WTC11 (cell line): ENCODE data around the gene BLOC1S3.

Source experiments
- CTCF ChIP-seq: fragments of 200-600 bp; IDR thresholded peaks from 2 replicates; pipeline ENCODE4 v1.8.0; 2022; ENCODE audit warnings: antibody characterized with exemption
- GTF2I ChIP-seq: fragments of 250-450 bp; sonication (Bioruptor Pico); conservative IDR thresholded peaks from 2 replicates; pipeline ENCODE4 v1.4.0; 2021; ENCODE audit warnings: mild to moderate bottlenecking
- NFYB ChIP-seq: sonication (generic); formaldehyde crosslinking; conservative IDR thresholded peaks from 2 replicates; pipeline ENCODE4 v1.8.0; 2022; ENCODE audit warnings: low read depth, missing genetic modification reagents
- NR2C2 ChIP-seq: sonication (generic); formaldehyde crosslinking; IDR thresholded peaks from 2 replicates; pipeline ENCODE4 v1.8.0; 2022; ENCODE audit warnings: mild to moderate bottlenecking, missing genetic modification reagents
- PRDM15 ChIP-seq: sonication (generic); formaldehyde crosslinking; IDR thresholded peaks from 2 replicates; pipeline ENCODE4 v1.8.0; 2022; ENCODE audit warnings: missing genetic modification reagents
- ZSCAN18 ChIP-seq: fragments of 250-450 bp; sonication (Bioruptor Pico); IDR thresholded peaks from 2 replicates; pipeline ENCODE4 v2.1.2; 2022; ENCODE audit warnings: mild to moderate bottlenecking, moderate library complexity
- TF ChIP-seq, protein P1 (sequence below): sonication (generic); formaldehyde crosslinking; IDR thresholded peaks from 2 replicates; pipeline ENCODE4 v1.8.1; 2022; ENCODE audit warnings: missing genetic modification reagents, borderline replicate concordance
- TF ChIP-seq, protein P2 (sequence below): sonication (generic); formaldehyde crosslinking; IDR thresholded peaks from 2 replicates; pipeline ENCODE4 v1.8.0; 2023; ENCODE audit warnings: missing genetic modification reagents, mild to moderate bottlenecking, borderline replicate concordance
- TF ChIP-seq, protein P3 (sequence below): sonication (generic); formaldehyde crosslinking; IDR thresholded peaks from 2 replicates; pipeline ENCODE4 v1.8.0; 2022; ENCODE audit warnings: mild to moderate bottlenecking, missing genetic modification reagents
- TF ChIP-seq, protein P4 (sequence below): sonication (generic); formaldehyde crosslinking; IDR thresholded peaks from 2 replicates; pipeline ENCODE4 v1.8.1; 2022; ENCODE audit warnings: low read depth, mild to moderate bottlenecking, moderate library complexity, missing genetic modification reagents, borderline replicate concordance

DNA sequence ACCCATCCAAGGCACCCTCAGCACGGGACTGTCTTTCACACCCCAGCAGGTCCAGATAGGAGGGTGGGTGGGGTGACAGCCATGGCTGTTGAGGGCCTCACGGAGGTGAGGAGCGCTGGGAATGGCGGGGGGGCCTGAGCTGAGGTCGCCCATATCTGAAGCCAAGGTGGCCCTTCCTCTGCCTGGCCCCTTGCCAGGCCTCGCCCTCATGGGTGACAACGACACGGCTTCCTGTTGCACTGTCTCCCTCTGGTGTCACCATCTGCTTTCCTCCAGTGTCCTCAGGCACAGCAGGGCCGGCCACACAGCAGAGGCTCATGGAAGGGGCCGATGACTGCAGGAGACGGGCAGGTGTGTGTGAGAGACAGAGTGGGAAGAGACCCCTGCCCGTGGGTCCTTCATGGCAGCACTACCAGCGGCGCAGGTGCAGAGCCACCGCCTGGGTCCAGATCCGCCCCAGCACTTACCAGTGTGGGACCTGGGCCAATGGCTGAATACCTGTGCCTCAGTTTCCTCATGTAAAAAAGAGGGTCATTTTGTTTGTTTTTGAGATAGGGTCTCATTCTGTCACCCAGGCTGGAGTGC is 9.7 kb upstream of the BLOC1S3 start:
- TF ChIP-seq, protein P1, sequence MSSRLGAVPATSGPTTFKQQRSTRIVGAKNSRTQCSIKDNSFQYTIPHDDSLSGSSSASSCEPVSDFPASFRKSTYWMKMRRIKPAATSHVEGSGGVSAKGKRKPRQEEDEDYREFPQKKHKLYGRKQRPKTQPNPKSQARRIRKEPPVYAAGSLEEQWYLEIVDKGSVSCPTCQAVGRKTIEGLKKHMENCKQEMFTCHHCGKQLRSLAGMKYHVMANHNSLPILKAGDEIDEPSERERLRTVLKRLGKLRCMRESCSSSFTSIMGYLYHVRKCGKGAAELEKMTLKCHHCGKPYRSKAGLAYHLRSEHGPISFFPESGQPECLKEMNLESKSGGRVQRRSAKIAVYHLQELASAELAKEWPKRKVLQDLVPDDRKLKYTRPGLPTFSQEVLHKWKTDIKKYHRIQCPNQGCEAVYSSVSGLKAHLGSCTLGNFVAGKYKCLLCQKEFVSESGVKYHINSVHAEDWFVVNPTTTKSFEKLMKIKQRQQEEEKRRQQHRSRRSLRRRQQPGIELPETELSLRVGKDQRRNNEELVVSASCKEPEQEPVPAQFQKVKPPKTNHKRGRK (CRISPR knock-in tag) = no peak
- TF ChIP-seq CTCF = no peak
- TF ChIP-seq, protein P2, sequence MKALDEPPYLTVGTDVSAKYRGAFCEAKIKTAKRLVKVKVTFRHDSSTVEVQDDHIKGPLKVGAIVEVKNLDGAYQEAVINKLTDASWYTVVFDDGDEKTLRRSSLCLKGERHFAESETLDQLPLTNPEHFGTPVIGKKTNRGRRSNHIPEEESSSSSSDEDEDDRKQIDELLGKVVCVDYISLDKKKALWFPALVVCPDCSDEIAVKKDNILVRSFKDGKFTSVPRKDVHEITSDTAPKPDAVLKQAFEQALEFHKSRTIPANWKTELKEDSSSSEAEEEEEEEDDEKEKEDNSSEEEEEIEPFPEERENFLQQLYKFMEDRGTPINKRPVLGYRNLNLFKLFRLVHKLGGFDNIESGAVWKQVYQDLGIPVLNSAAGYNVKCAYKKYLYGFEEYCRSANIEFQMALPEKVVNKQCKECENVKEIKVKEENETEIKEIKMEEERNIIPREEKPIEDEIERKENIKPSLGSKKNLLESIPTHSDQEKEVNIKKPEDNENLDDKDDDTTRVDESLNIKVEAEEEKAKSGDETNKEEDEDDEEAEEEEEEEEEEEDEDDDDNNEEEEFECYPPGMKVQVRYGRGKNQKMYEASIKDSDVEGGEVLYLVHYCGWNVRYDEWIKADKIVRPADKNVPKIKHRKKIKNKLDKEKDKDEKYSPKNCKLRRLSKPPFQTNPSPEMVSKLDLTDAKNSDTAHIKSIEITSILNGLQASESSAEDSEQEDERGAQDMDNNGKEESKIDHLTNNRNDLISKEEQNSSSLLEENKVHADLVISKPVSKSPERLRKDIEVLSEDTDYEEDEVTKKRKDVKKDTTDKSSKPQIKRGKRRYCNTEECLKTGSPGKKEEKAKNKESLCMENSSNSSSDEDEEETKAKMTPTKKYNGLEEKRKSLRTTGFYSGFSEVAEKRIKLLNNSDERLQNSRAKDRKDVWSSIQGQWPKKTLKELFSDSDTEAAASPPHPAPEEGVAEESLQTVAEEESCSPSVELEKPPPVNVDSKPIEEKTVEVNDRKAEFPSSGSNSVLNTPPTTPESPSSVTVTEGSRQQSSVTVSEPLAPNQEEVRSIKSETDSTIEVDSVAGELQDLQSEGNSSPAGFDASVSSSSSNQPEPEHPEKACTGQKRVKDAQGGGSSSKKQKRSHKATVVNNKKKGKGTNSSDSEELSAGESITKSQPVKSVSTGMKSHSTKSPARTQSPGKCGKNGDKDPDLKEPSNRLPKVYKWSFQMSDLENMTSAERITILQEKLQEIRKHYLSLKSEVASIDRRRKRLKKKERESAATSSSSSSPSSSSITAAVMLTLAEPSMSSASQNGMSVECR (CRISPR knock-in tag) = no peak
- TF ChIP-seq ZSCAN18 (CRISPR knock-in tag) = no peak
- TF ChIP-seq, protein P3, sequence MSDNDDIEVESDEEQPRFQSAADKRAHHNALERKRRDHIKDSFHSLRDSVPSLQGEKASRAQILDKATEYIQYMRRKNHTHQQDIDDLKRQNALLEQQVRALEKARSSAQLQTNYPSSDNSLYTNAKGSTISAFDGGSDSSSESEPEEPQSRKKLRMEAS (CRISPR knock-in tag) = no peak
- TF ChIP-seq, protein P4, sequence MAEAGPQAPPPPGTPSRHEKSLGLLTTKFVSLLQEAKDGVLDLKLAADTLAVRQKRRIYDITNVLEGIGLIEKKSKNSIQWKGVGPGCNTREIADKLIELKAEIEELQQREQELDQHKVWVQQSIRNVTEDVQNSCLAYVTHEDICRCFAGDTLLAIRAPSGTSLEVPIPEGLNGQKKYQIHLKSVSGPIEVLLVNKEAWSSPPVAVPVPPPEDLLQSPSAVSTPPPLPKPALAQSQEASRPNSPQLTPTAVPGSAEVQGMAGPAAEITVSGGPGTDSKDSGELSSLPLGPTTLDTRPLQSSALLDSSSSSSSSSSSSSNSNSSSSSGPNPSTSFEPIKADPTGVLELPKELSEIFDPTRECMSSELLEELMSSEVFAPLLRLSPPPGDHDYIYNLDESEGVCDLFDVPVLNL (CRISPR knock-in tag) = no peak
- no peak for TF ChIP-seq NFYB (CRISPR knock-in tag)
- TF ChIP-seq NR2C2 (CRISPR knock-in tag) = no peak
- no peak for TF ChIP-seq GTF2I (CRISPR knock-in tag)
- TF ChIP-seq PRDM15 (CRISPR knock-in tag) = no peak
